Stimulated activated CD4-positive, alpha-beta T cell treated with anti-CD3 and anti-CD28 coated beads, TNF-alpha, amount 100 ng/mL, for 48 hours (primary cell): ENCODE data around the gene SVIL.
A peak's percentile ranks its signal among the peaks of the same experiment; 100 is the strongest.

Source experiments
- DNase-seq, 3 donors: peaks; one replicate each; pipeline ENCODE4 v3.0.0-alpha.2; 2020; ENCODE audit warnings: low read depth in 3 of 3

The SVIL gene, protein sequence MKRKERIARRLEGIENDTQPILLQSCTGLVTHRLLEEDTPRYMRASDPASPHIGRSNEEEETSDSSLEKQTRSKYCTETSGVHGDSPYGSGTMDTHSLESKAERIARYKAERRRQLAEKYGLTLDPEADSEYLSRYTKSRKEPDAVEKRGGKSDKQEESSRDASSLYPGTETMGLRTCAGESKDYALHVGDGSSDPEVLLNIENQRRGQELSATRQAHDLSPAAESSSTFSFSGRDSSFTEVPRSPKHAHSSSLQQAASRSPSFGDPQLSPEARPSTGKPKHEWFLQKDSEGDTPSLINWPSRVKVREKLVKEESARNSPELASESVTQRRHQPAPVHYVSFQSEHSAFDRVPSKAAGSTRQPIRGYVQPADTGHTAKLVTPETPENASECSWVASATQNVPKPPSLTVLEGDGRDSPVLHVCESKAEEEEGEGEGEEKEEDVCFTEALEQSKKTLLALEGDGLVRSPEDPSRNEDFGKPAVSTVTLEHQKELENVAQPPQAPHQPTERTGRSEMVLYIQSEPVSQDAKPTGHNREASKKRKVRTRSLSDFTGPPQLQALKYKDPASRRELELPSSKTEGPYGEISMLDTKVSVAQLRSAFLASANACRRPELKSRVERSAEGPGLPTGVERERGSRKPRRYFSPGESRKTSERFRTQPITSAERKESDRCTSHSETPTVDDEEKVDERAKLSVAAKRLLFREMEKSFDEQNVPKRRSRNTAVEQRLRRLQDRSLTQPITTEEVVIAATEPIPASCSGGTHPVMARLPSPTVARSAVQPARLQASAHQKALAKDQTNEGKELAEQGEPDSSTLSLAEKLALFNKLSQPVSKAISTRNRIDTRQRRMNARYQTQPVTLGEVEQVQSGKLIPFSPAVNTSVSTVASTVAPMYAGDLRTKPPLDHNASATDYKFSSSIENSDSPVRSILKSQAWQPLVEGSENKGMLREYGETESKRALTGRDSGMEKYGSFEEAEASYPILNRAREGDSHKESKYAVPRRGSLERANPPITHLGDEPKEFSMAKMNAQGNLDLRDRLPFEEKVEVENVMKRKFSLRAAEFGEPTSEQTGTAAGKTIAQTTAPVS (N-terminal part only)

DNA sequence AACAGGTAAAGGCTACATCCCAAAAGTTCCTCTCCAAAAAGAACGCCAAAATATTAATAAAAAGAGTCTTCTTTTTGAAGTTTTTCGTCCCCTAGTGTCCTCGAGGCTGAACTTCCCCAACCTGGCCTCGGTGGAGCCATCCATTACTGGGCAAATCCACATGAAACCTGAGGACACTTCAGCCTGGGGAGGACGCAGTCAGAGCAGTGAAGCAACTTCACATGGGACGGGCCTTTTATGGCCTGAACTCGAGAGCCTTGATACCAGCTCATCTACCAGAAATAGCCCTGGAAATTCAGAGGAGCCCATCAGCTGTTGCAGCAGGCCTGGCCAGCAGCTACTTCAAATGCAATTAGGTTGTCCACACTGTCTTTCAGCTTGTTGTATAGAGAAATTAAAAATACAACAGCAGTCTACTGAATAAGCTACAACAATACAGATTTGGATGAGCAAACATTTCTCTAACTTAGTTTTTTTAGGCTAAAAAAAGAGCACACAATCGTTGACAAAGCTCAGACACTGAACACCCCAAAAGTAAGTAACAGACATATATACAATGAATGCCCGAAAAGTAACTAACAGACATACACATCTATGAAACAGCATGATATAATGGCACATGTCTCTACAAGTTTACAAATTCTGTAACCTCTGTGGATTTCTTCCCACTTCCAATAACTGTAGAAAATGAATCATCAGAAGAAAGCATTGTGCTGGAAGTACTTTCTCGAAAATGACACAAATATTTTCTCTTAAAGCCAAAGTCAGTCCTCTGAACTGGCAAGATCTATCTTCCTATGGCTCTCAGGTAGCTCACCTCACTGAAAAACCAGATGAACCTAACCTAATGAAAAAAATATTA lies at the start of gene SVIL:
Gene SVIL, minus strand, starts transcription at position 208 of the 862 bp plus-strand sequence. CDS start 79,913 bp downstream, outside the sequence.
- no peak for DNase-seq

DNA sequence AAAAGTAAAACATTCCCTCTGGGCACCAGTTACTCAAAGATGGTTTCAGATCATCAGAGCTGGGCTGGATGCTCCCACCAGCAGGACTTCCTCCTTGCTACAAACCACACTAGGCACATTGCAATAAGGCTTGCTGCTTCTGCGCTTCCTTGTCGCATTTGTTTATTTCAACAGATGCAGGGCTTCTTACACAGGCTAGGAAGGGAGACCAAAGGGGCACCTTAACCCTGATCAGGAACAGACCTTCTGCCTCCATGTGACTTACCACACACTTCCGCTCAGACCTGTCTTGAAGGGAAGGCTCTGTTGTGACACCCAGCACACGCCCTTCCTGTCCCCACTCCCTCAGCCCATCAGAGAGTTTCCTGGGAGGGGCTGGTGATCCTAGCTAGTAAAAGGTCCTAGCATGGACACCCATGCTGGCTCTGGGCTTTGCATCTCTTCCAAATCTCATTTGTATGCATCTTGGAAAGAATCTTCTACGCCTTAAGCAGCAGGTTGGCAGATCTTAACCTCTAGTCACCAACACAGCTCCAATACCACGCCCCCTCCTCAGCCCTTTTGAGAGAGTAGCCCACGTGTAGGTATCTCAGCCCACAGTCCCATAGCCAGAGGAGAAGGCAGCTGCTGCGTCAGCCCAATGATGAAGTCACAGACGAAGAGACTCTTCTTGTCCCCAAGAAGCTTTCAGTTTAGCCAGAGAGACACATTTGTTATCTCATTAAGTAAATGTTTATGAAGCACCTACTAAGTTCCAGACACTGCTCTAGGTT lies 47.1 kb upstream of the SVIL start:
- peak in 2 of 3 donors; percentile 12 to 13 for DNase-seq

DNA sequence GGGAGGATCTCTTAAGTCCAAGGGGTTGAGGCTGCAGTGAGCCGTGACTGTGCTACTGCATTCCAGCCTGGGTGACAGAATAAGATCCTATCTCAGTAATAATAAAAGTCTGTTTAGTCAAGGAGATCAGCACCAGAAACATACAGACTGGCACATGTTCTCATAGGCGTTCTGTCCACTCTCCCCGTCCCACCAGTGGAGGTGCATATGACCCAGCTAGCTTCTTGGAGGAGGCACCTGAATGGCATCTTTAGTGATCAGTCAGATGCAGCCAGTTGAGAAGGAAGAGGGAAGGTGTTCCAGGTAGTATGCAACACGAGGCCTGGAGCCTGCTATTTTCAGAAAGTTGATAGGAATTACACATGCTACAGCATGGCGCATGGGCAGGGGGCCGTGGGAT lies 45.3 kb upstream of the SVIL start:
- DNase-seq: no peak

DNA sequence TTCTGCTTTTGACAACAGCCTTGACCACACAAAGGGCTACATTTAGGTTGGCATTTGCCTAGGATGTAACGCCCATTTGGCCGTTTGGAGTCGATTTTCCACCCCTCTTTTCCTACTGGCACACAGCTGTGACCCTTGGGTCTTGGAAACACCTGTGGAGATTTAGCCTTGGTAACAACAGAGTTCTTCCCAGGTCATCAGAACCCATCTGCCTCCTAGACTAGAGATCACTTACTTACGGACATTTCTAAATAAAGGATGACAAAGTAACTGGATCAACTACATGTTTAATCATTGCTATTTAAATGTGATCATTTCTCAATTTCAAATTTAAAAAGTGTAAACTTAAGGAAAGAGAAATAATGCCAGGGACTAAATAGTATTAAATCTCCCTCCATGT lies 42.0 kb upstream of the SVIL start:
- no peak for DNase-seq

DNA sequence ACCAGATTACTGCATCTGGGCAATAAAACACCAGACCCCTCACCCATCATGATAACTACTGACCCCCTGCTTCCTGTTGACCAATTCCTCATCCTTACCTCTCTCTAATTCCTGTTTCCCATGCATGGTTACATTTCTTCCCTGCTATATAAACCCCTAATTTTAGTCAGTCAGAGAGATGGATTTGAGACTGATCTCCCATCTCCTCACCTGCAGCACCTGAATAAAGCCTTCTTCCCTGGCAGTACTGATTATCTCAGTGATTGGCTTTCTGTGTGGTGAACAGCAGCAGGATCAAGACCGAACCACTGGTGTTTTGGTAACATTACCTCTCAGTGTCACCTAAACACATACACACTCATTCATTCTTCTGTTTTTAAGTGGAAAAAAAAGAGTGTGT lies 41.2 kb upstream of the SVIL start:
- DNase-seq: no peak

DNA sequence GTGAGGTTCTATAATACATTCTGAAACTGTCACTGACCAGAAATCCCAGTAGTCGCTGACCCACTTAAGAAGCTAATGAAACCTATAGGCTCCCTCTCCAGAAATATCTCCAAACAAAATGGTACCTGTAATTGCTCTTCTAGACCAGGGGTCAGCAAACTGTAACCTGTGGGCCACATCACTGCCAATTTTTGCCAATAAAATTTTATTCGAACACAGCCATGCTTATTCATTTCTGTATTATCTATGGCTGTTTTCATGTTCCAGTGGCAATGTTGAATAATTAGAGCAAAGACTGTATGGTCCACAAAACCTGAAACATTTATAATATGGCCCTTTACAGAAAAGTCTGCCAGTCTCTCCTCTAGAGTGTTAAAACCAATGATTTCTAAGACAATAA lies 37.2 kb upstream of the SVIL start:
- DNase-seq: no peak

DNA sequence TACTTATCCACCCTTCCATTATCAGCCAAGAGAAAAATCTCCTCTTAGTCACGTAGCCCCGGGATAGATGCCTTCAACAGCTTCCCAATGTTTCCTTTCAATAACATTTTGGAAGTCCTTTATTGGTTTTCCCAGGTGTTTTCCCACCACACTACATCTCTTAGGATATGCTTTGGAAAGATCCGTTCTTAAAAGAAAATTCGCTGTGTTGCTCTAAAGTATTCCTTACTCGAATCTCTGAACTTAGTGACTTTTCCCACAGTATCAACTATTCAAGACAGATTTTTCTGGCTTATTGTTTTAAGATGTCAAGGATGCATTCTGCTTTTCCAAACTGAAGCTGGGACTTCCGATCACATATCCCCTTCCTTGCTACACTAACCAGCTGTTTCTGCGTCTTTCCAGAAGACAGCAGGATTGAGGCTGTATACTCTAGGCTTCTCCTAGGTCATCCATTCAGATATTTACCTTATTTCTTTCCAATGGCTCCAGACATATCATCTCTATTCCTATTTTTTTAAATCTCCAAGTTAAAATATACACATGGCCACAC lies 36.5 kb upstream of the SVIL start:
- DNase-seq: no peak

DNA sequence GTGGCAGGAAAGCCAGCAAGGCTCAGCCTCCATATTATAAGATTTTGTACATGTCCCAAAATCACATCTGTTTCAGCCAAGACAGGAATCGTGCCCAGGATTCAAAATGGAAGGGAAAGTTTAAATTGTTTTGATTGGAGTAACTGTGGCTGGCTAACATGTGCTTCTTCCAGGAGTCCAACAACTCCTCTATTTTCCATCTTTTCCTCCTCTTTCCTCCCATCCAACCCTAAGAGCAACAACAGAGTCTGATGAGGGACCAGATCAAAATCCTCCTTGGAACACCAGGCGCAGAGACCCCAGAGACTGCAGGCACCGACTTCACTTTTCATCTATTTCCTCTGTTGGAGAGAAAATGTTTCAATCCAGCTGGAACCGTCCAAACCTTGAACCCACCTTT lies 36.0 kb upstream of the SVIL start:
- no peak for DNase-seq

DNA sequence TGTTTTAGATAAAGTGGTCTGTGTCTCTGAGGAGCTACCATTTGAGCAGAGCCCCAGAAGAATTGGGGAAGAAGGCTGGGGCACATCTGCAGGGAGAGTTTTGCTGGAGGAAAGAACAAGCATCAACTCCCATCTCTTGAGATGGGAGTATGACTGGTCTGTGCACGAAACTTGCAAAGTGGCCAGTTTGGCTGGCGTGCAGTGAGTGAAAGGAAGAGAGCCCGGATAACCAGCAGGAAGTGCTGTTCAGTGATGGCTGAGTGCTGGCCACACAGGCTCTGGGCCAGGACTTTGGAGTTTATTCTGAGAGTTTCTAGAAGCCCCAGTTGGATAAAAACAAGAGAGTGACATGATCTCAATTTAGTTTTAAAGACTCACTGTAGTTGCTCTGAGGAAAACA lies 34.4 kb upstream of the SVIL start:
- DNase-seq: no peak

DNA sequence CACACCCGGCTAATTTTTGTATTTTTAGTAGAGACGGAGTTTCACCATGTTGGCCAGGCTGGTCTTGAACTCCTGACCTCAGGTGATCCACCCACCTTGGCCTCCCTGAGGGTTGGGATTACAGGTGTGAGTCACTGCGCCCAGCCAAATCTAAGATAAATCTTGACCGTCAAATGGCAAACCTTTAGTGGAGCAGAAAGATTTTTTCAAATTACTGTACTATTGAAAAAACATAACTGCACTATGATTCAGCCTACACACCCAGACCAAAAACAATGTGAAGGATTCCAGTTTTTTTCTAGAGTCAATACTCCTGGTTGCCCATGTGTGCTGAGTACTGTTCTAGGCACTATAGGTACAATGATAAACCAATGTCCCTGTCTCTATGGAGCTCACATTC lies 33.9 kb upstream of the SVIL start:
- DNase-seq: no peak

DNA sequence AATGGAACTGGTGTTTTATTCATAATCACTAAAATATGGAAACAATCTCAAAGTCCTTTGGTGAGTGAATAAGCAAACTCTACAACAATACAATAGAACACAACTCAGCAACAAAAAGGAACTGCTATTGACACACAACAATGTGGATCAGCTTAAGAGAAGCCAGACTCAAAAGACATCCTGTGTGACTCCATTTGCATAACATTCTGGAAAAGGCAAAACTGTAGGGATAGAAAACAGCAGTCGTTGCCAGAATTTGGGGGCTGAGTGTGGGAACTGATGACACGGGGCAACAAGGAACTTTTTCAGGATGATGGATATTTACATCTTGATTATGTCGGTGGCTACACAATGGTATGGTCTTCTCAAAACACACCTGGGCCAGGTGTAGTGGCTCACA lies 32.4 kb upstream of the SVIL start:
- no peak for DNase-seq

DNA sequence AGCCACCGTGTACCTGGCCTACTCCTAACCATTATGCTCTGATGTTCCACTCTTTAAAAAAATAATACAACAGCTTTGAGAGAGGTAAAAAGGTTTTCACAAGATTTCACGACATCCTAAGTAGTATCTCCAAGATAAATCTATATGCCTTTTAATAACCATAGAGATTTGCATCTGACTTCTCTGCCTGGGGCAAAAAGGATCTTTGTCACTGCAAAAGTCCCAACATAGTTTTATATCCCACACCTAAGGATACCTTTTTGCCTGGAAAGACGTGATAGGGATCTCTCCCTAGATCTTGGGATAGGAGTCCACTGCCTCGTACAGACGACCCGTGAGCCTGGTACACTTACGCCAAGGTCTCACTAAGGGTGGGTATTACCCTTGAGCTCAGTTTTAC lies 31.4 kb upstream of the SVIL start:
- DNase-seq: no peak

DNA sequence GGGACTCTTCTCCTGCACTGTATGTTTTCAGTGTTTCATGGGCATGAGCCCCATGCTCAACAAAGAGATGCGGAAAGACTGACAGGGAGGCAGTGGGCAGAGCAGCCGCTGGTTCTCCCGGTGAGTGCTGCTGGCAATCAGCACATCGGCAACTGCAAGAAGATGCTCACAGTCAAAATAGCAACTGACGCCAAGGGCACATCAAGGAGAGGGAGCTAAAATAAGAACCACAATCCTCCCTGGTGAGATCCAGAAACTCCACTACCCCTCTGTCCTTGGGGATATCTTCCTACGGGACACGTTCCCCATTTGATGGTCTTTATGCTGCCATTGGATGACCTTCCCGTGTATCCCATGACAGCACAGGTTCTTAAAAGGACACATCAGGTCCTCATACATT lies 28.9 kb upstream of the SVIL start:
- no peak for DNase-seq

DNA sequence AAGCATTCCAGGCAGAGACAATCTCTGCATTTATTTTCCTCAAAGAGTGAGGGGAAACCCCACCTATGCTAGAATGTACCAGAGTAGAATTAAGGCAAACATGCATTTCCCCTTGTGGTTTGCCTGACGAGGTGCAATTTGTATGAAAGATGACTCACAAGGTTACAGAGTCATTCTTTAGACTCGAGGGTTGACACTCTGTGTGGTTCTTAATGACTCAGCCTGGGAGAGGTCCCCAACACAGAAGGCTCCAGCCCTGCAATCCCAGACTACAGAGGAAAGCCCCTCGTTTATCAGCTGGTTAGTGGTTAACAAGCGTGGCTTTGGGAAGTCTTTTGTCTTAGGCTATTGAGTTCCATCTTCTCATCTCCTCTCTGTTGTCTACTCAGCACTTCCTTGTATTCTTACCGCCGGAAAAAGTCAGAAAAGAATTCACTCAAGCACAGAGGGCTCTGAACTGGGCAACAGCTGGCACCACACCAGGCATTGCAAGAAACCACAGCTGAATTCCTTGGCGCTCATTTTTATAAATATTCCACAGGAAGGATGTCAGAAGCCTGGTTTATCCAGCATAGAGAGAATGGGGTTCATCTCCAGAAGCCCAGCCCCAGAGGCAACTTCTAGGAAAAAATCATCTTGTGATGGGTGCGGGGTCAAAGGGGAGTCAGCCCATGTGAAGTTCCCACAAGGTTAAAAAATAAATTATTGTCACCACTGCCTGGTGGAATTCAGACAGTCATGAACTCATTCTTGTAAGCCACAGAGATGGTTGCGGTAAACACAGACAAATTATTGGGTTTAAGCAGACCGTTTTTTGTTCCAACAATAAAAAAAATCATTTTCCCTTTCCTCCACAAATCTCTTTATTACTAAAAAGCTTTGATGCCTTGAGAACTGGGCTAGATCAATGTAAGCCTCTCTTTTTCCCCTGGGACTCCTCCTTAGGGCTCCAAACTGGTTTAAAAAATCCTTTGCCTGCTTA lies 24.5 kb upstream of the SVIL start:
- peak; percentile 33 to 46 (median 35) for DNase-seq

DNA sequence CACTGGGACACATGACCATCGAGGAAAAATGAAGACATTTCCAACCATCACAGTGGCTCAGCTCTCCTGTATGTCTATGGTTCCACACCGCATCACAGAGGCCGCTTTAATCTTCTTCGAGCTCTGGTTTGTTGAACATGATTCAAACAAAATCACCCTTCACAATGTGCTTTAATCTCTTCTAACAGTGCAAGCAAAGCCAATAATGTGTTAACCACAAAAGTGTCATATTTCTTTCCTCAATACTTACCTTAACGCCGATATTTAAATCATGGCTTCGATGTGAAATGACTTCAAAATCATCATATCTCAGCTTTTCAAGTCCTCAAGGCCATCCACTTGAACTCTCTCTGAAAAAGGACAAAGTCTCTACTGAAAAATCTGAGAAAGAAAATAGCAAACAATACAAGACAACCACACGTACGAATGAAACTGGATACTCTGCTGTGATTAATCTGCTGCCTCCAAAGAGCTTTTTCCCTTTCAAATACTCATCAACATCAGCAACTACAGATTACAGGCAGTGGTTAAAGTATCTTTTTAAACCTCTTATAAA lies 23.0 kb upstream of the SVIL start:
- DNase-seq: no peak

DNA sequence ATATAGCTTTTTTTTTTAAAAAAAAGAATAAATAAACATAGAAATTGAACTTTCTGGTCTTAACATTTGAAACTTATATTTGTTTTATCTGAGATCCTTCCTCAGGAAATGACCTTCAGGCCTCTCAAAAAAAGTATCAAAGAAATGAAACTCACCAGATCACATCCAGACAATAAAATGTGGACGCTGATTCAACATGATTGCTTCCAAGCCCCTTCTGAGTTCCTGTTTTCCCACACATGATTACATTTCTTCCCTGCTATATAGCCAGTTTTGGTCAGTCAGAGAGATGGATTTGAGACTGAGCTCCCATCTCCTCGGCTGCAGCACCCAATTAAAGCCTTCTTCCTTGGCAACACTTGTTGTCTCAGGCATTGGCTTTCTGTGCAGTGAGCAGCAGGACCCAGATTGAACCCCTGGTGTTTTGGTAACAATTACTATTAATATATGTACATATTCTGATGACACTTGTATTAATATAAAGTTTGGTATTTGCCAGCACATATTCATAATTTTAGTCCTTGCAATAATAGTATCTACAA lies 21.8 kb upstream of the SVIL start:
- DNase-seq: no peak

DNA sequence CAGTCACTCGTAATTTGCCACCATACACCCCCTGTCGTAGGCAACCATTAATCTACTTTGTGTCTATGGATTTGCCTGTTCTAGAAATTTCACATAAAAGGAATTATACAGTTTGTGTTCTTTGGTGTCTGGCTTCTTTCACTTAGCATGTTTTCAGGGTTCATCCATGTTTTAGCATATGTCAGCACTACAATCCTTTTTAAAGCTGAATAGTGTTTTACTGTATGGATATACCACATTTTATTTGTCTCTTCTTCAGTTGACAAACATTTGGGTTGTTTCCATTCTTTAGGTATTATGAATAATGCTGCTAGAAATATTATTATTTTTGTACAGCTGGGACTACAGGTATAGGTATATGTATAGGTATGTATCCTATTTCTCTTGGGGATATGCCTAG lies 17.4 kb upstream of the SVIL start:
- DNase-seq: no peak

DNA sequence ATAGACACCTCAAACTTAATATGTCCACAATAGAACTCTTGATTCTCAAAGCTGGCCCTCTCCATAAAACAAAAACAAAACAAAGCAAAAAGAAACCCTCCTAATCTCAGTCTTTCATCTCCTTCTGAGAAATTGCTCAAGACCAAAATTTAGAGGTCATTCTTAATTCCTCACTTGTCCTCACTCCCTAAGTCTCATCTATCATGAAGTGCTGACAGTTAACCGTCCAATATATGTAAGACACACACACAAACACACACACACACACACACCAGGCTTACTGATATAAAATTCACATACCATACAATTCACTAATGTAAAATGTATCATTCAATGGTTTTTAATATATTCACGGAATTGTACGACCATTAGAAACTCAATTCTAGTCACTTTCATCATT lies 17.0 kb upstream of the SVIL start:
- DNase-seq: no peak

DNA sequence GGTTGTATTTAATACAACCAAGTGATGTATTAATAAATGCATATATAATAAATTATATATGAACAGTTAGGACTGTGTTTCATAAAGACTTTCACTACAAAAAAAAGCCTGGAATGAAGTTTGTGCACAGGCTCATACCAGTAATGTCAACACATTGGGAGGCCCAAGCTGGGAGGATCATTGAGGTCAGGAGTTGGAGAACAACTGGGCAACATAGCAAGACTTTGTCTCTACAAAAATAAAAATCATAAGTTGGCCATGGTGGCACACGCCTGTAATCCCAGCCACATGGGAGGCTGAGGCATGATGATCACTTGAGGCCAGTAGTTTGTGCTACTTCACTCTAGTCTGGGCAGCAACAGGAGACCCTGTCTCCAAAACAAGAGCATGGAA lies 15.8 kb upstream of the SVIL start:
- no peak for DNase-seq
